HG02884 (cell line): ENCODE data around the gene MAP3K13.
"Not testable (repeated sequence)": the region's sequence is repeated elsewhere in the genome, so short reads cannot be mapped to it uniquely, and the experiment has no call there.

ENCODE experiments used
- ATAC-seq: cut with Tn5 transposase; IDR thresholded peaks from one replicate; pipeline ENCODE4 v1.9.1; 2021; ENCODE audit warnings: mild to moderate bottlenecking, moderate library complexity; ENCODE audit not compliant: unreplicated experiment

MAP3K13 gene

GRCh38 chr3:185387646-185388045 is 24.7 kb downstream of the MAP3K13 start:
- no peak for ATAC-seq

- ATAC-seq, result no peak
These were observed 30.1 kb downstream of the MAP3K13 start for GRCh38 chr3:185393055-185393454.

GRCh38 chr3:185397676-185398075 is 34.7 kb downstream of the MAP3K13 start:
- ATAC-seq, result no peak

- ATAC-seq, result no peak
These were observed 37.1 kb downstream of the MAP3K13 start for GRCh38 chr3:185399737-185400667.

GRCh38 chr3:185400866-185401265 is 37.9 kb downstream of the MAP3K13 start:
- ATAC-seq, result no peak

GRCh38 chr3:185401319-185401955 is 38.5 kb downstream of the MAP3K13 start:
- no peak for ATAC-seq

GRCh38 chr3:185402561-185402960 is 39.6 kb downstream of the MAP3K13 start:
- ATAC-seq, result no peak

GRCh38 chr3:185403002-185403401 is 40.1 kb downstream of the MAP3K13 start:
- ATAC-seq, result no peak

GRCh38 chr3:185405243-185405642 is 42.3 kb downstream of the MAP3K13 start:
- ATAC-seq, result no peak

GRCh38 chr3:185405664-185406063 is 42.7 kb downstream of the MAP3K13 start:
- no peak for ATAC-seq

- ATAC-seq, result no peak
These were observed 43.2 kb downstream of the MAP3K13 start for GRCh38 chr3:185406121-185406620.

GRCh38 chr3:185409957-185410356 is 47.0 kb downstream of the MAP3K13 start:
- ATAC-seq, result no peak

- no peak for ATAC-seq
These were observed 48.2 kb downstream of the MAP3K13 start for GRCh38 chr3:185411133-185411532.

- no peak for ATAC-seq
These were observed 53.6 kb downstream of the MAP3K13 start for GRCh38 chr3:185416513-185416912.

GRCh38 chr3:185418561-185418977 is 55.6 kb downstream of the MAP3K13 start:
- not testable (repeated sequence) for ATAC-seq

- ATAC-seq, result no peak
These were observed 57.8 kb downstream of the MAP3K13 start for GRCh38 chr3:185420762-185421161.

- ATAC-seq, result peak; percentile 52
These were observed 58.8 kb downstream of the MAP3K13 start for GRCh38 chr3:185421577-185422232.

GRCh38 chr3:185422677-185423076 is 59.7 kb downstream of the MAP3K13 start:
- no peak for ATAC-seq

- no peak for ATAC-seq
These were observed 60.2 kb downstream of the MAP3K13 start for GRCh38 chr3:185423178-185423577.

GRCh38 chr3:185424435-185424834 is 61.5 kb downstream of the MAP3K13 start:
- no peak for ATAC-seq

GRCh38 chr3:185430375-185430774 is 67.4 kb downstream of the MAP3K13 start:
- no peak for ATAC-seq
